Globus pallidus (tissue), 1 donor: ENCODE data around the gene BICD1.

Experiments used
- DNase-seq: peaks from one replicate; pipeline ENCODE4 v3.0.0-alpha.2; 2015; ENCODE audit warnings: low spot score

The BICD1 gene

GRCh38 chr12:32102234-32102633, 4.4 kb upstream of the BICD1 start:
- DNase-seq = no peak

GRCh38 chr12:32104572-32105355, 1.9 kb upstream of the BICD1 start:
- DNase-seq = no peak

GRCh38 chr12:32105986-32106516, 596 bp upstream of the BICD1 start:
- no peak for DNase-seq

GRCh38 chr12:32107359-32108267, 966 bp downstream of the BICD1 start:
- peak; percentile 41 for DNase-seq

DNA sequence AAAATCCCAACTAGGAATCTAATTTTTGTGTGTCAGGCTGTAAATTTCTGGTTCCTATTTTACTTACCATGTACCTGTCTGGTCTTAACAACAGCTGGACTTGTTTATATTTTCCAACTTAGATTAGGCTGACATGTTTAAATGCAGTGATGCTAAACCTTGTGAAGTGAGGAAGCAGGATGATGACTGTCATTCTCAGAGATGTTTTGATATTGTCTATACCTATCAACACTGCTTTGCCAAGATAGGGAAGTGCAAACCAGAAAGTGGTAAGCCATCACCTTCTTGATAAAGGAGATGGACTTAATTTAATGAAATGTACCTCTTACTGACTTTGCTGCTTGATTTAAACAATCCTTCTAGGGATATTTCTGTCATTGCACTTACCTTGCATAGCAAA, 2.1 kb downstream of the BICD1 start:
- no peak for DNase-seq

DNA sequence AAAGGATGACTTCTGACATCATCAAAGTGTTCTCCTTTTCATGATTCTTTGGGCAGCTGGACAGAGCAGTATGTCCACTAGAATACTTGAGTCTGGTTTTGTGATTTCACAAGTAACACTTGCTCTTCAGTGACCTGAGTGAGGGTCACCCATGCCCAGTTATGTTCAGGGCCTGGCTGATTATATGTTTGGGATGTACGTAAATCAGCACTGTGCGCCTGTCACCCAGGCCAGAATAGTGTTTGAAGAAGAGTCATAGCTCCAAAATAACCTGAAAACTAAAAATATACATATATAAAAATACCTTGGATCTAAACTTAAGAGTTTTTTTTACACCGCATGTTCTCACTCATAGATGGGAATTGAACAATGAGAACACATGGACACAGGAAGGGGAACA, 3.8 kb downstream of the BICD1 start:
- DNase-seq = no peak

DNA sequence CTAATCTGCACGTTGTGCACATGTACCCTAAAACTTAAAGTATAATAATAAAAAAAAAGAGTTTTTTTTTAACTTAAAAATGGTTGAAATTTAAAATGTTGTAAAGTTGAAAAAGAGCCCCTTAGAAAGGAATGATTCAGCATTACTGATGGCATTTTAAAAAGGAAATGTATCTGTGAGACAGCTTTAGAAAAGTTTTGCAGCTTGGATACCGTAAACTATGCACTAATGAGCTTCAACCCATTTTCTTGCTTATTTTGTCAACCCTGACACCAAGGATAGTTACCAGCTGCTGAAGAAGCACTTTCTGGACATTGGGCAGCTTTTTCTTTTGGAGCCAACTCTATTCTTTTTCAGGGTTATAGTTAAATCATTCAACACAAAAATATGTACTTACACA, 4.3 kb downstream of the BICD1 start:
- DNase-seq = no peak

GRCh38 chr12:32115404-32116104, 8.9 kb downstream of the BICD1 start:
- peak; percentile 33 for DNase-seq

GRCh38 chr12:32116897-32117296, 10.2 kb downstream of the BICD1 start:
- no peak for DNase-seq

GRCh38 chr12:32117316-32117715, 10.7 kb downstream of the BICD1 start:
- DNase-seq = no peak

- no peak for DNase-seq
Observed at GRCh38 chr12:32118806-32119205, 12.2 kb downstream of the BICD1 start.

GRCh38 chr12:32120419-32120818, 13.8 kb downstream of the BICD1 start:
- DNase-seq = no peak

GRCh38 chr12:32124637-32125036, 18.0 kb downstream of the BICD1 start:
- DNase-seq = no peak

- DNase-seq = no peak
Observed at GRCh38 chr12:32125455-32126084, 18.9 kb downstream of the BICD1 start.

GRCh38 chr12:32126720-32127119, 20.1 kb downstream of the BICD1 start:
- no peak for DNase-seq

DNA sequence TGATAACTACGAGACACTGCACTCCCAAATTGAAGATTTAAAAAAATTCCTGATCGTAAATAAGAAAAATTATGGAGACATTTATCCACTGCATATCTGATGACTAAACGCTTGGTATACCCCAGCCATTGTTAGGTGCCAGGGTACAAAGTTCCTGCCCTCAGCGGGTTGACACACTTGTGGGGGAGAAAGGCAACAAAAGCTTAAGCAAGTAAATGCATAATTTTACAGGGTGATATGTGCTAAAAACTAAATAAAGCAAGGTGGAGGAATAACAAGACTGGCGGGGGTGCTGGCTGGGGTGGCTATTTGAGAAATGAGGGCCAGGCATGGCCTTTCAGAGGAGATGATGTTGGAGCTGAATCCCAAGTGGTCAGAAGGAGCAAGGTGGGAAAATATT, 25.0 kb downstream of the BICD1 start:
- no peak for DNase-seq

DNA sequence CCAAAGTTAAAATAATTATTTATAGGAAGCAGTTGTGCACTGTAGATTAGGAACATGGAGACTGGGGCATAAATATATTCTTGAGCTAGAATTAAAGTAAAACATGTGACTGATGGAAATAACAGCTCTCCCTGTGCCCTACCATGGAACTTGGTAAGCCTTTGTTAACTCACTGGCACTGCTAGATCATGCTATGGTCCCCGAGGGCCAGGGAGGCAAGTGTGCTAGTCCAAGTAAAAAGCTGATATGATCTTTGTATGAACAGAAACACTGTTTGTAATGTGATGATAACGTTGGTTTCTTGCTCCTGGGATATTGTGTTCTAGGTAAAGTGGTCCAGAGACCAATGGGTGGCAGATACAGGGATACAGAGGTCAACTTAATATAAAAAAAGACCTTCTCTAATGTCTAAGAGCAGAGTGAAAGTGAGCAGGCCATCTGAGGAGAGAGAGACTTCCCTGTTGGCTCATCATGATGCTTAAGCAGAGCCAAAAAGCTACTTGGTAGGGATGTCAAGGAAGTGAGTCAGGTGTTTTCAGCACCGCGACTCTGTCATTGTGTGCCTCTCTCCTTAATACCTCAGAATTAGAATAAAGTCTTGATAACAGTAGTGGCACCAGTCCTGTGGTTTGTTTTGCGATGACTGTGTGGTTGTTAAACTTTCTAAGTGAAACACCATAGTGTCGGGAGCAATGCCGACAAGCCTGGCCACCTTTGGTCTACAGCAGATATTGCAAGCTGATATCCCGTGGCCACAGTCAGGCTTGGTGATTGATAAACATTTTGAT, 27.6 kb downstream of the BICD1 start:
- no peak for DNase-seq

DNA sequence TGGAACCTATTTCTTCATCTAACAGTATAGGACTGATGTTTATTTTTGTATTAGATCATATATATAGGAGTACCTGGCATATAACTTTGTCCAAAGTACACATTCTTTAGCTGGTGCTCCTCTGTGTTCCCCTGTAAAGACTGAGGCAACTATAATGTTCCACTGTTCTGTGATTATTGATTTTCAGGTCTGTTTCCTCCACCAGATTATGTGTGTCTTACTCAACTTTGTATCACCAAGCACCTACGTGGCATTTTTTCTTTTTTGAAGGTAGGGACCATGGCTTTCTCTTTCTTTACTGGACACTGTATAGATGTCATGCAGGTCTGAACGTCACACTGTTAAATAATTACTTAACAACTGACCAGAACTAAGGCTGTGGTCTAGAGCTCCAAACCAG, 29.3 kb downstream of the BICD1 start:
- DNase-seq = no peak

DNA sequence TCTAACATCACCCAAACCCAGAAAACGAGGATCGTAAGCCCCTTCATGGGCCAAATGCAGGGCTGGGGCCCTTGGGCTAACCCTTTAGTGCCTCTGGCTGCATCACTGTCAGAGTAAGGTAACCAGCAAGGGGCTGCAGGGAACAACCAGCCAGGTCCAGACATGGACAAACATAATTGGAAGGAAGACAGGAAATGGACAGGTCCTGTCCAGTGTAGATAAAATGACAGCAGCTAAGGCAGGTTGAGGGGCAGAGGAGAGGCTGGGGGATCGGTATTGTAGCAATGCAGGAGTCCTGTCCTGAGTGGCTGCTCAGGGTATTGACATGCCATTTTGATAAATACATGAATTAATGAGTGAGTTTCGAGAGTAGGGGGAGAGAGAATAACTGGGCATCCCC, 29.8 kb downstream of the BICD1 start:
- DNase-seq = no peak

- peak; percentile 48 for DNase-seq
Observed at GRCh38 chr12:32139064-32139421, 32.4 kb downstream of the BICD1 start.

DNA sequence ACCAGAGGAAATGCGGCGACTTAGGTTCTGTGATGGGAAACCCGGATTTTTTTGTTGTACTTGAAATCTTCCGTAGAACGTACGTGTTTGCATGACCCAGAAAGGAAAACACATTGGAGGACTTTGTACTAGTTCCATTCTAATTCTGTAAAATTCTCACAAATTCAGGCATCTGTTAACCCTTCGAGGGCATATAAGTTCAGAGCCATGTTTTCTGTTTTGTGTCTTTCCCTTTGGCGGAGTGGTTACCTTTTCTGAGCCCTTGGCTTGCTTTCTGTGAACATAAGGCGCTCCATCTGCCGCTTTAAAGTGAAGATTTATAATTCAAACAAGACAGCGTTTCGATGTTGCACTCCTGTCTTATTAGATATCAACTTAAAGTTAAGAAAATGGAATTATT, 34.2 kb downstream of the BICD1 start:
- no peak for DNase-seq
